K562 treated with DMSO at 1 percent for 4 hours (cell line): ENCODE results near the gene FAM135A. TPM values are rescaled to one million over a fixed set of nuclear protein-coding genes. Genes with fewer than 3 reads are reported as not detected.

Experiments used
- total RNA-seq: library from RNA; unstranded; fragments of 300-600 nt; gene quantifications from 2 replicates; pipeline ENCODE4 v1.2.3, GENCODE V29; 2022; ENCODE audit not compliant: insufficient read depth

FAM135A gene
- 11.6 and 12.2 TPM in 2 replicates for total RNA-seq

DNA sequence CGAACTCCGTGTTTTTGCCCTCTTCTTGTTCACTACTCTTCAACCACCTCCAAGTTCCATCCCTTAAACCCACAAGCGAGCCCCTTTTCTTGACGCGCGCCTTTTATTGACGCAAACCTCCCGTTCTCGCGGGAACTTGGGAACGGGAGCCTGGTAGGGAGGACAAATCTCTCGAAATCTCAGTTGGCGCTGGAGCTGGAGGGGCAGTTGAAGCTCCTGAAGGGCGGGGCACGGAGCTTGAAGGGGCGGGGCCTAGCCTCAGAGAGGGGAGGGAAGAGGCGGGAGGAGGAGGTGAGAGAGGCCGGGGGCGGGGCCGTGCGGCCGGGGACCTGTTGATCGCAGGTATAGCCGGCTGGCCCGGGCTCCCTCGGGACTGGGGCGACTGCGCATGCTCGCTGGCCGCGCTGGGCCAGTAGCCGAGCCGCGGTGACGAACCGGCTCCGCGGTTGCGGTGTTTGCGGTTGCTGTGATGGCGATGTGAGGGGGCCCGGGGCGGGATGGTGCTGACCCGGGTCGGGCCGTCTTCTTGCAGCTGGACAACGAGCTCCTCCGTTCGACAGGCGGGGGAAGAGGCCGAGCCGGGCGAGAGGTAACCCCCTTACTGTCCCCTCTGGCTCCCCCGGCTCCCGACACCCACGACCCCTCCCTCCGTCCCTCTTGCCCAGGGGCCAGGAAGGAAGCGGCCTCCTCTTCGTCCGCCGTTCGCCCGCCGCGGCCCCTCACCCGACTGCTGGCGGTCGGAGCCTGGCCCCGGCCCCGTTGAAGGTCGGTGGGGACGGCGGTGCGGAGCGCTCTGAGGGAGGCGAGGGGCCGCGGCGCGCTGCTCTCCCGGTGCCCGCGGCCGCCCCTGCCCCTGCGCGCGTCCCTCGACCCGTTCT, at the start of gene FAM135A:
Gene FAM135A (plus strand): TSS at position 395 of the 878 bp plus-strand sequence. CDS start 14,835 bp downstream, outside the sequence.

DNA sequence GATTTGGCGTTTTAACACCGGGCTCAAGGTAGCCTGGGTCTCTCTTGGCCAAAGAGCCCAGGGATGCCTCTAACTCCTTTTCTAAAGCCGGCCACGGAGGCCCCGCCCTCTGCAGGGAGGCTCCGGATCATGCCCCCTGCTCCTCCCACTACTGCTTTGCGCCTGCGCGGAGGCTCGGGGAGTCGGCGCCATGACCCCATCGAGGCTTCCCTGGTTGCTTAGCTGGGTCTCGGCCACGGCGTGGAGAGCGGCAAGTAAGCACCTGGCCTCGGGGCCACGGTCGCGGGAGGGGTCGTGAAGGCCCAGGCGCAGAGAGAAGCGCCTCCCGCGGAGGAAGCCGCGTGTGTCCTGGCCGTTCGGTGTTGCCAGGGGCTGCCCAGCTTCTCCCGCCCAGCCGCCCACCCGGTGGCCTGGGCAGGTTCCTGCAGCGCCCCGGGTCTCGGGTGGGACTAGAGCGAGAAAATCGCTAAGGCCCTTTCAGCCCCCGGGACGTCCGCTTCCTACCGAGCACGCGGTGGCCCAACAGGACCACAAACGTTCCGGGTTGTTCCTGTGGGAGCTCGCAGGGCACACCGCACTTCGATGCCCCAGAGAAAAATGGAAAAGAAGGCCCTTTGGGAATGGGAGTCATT, 153.6 kb downstream of the FAM135A start, which contains the start of gene SDHAF4:
Gene SDHAF4 (plus strand): TSS at position 180 of the 632 bp plus-strand sequence. CDS start 11 bp downstream, at position 191.

Other genes starting within 250 kb of the FAM135A start
- not detected in 2 replicates for gene COL9A1, start 110.4 kb upstream of the FAM135A start, total RNA-seq
- gene SDHAF4, start 153.4 kb downstream of the FAM135A start, total RNA-seq = 1.7 and 6.6 TPM in 2 replicates